HEK293 (cell line): Measurements from ENCODE around the gene FSTL4.

ENCODE experiments used
- CTCF ChIA-PET: fragments of 350-600 bp; formaldehyde crosslinking; extraction: SDS; loops from one replicate; lab custom pipeline; 2021; ENCODE audit warnings: antibody characterized with exemption; lab: Yijun Ruan, JAX
- POLR2A ChIA-PET: fragments of 300-600 bp; formaldehyde crosslinking; extraction: SDS; loops from one replicate; lab custom pipeline; 2020; ENCODE audit warnings: antibody characterized with exemption, inconsistent platforms; lab: Yijun Ruan, JAX
- H3K27ac ChIP-seq: fragments of 200-500 bp; sonication (Bioruptor generic); 2 replicates; pipeline ENCODE4 v1.5.1; 2014; ENCODE audit warnings: low read depth, low read length, control low read depth, inconsistent platforms; ENCODE audit errors: extremely low read depth
- H3K36me3 ChIP-seq, 2 experiments: fragments of 200-500 bp in 1 of 2; sonication (Bioruptor generic) in 1 of 2; 1 replicate in 1 of 2; 2 replicates in 1 of 2; pipeline ENCODE4 v1.5.1; 2014 to 2017; ENCODE audit warnings: inconsistent platforms in 2 of 2, low read length in 2 of 2; ENCODE audit not compliant: control insufficient read depth in 2 of 2, insufficient read depth in 1 of 2
- H3K4me1 ChIP-seq: fragments of 200-500 bp; sonication (Bioruptor generic); 2 replicates; pipeline ENCODE4 v1.5.1; 2014; ENCODE audit warnings: mild to moderate bottlenecking, low read length, inconsistent platforms; ENCODE audit not compliant: control insufficient read depth, insufficient read depth
- H3K4me3 ChIP-seq: 2 replicates; pipeline ENCODE4 v1.5.1; 2011; ENCODE audit warnings: low read depth, mild to moderate bottlenecking, control low read depth, low read length, moderate library complexity
- H3K9me3 ChIP-seq: fragments of 200-500 bp; sonication (Bioruptor generic); 2 replicates; pipeline ENCODE4 v1.5.1; 2014; ENCODE audit warnings: low read depth, low read length, inconsistent platforms; ENCODE audit not compliant: control insufficient read depth, insufficient read depth
- GFI1B ChIP-seq: fragments of 450-650 bp; formaldehyde crosslinking; IDR thresholded peaks from 2 replicates; pipeline ENCODE4 v1.5.1; 2016; ENCODE audit warnings: missing biosample characterization, missing genetic modification characterization
- GLIS1 ChIP-seq: fragments of 450-650 bp; formaldehyde crosslinking; IDR thresholded peaks from 2 replicates; pipeline ENCODE4 v1.5.1; 2016; ENCODE audit warnings: missing biosample characterization, missing genetic modification characterization
- KLF7 ChIP-seq: fragments of 450-650 bp; formaldehyde crosslinking; IDR thresholded peaks from 2 replicates; pipeline ENCODE4 v1.5.1; 2016; ENCODE audit warnings: missing biosample characterization, missing genetic modification characterization, borderline replicate concordance
- KLF9 ChIP-seq: fragments of 450-650 bp; formaldehyde crosslinking; IDR thresholded peaks from 2 replicates; pipeline ENCODE4 v1.5.1; 2016; ENCODE audit warnings: missing biosample characterization, missing genetic modification characterization, low read depth
- MEIS1 ChIP-seq: sonication (generic); formaldehyde crosslinking; IDR thresholded peaks from 2 replicates; pipeline ENCODE4 v1.8.1; 2022; ENCODE audit warnings: missing genetic modification reagents, mild to moderate bottlenecking, borderline replicate concordance
- TCF7L2 ChIP-seq: IDR thresholded peaks from 2 replicates; pipeline ENCODE4 v1.6.1; 2011; ENCODE audit warnings: low read depth, mild to moderate bottlenecking, inconsistent platforms, low read length, moderate library complexity, borderline replicate concordance
- ZFP37 ChIP-seq: fragments of 450-650 bp; formaldehyde crosslinking; IDR thresholded peaks from 2 replicates; pipeline ENCODE4 v1.5.1; 2016; ENCODE audit warnings: missing biosample characterization, missing genetic modification characterization
- ZFP41 ChIP-seq: fragments of 450-650 bp; formaldehyde crosslinking; IDR thresholded peaks from 2 replicates; pipeline ENCODE4 v1.5.1; 2016; ENCODE audit warnings: missing biosample characterization, missing genetic modification characterization, borderline replicate concordance
- ZNF121 ChIP-seq: fragments of 450-650 bp; formaldehyde crosslinking; IDR thresholded peaks from 2 replicates; pipeline ENCODE4 v1.5.1; 2016; ENCODE audit warnings: missing biosample characterization, missing genetic modification characterization
- ZNF416 ChIP-seq: fragments of 450-650 bp; formaldehyde crosslinking; IDR thresholded peaks from 2 replicates; pipeline ENCODE4 v1.5.1; 2016; ENCODE audit warnings: missing biosample characterization, missing genetic modification characterization
- ZNF473 ChIP-seq: fragments of 450-650 bp; formaldehyde crosslinking; IDR thresholded peaks from 2 replicates; pipeline ENCODE4 v1.5.1; 2017; ENCODE audit warnings: missing biosample characterization, missing genetic modification characterization
- ZNF48 ChIP-seq: fragments of 450-650 bp; formaldehyde crosslinking; IDR thresholded peaks from 2 replicates; pipeline ENCODE4 v1.5.1; 2016; ENCODE audit warnings: missing biosample characterization, missing genetic modification characterization
- ZNF658 ChIP-seq: fragments of 450-650 bp; formaldehyde crosslinking; IDR thresholded peaks from 2 replicates; pipeline ENCODE4; 2016; ENCODE audit warnings: missing biosample characterization, missing genetic modification characterization
- ZNF707 ChIP-seq: fragments of 450-650 bp; formaldehyde crosslinking; IDR thresholded peaks from 2 replicates; pipeline ENCODE4 v1.5.1; 2016; ENCODE audit warnings: missing biosample characterization, missing genetic modification characterization
- TF ChIP-seq, protein P1 (sequence below): fragments of 450-650 bp; formaldehyde crosslinking; IDR thresholded peaks from 2 replicates; pipeline ENCODE4 v1.5.1; 2016; ENCODE audit warnings: missing biosample characterization, missing genetic modification characterization
- TF ChIP-seq, protein P2 (sequence below): fragments of 450-650 bp; formaldehyde crosslinking; IDR thresholded peaks from 2 replicates; pipeline ENCODE4 v1.5.1; 2016; ENCODE audit warnings: missing biosample characterization, missing genetic modification characterization
- TF ChIP-seq, protein P3 (sequence below): fragments of 450-650 bp; formaldehyde crosslinking; IDR thresholded peaks from 2 replicates; pipeline ENCODE4 v1.5.1; 2016; ENCODE audit warnings: missing biosample characterization, missing genetic modification characterization
- TF ChIP-seq, protein P4 (sequence below): fragments of 450-650 bp; formaldehyde crosslinking; IDR thresholded peaks from 2 replicates; pipeline ENCODE4 v1.5.1; 2016; ENCODE audit warnings: missing biosample characterization, missing genetic modification characterization
- TF ChIP-seq, protein P5 (sequence below): fragments of 450-650 bp; formaldehyde crosslinking; IDR thresholded peaks from 2 replicates; pipeline ENCODE4 v1.5.1; 2016; ENCODE audit warnings: missing biosample characterization, missing genetic modification characterization
- TF ChIP-seq, protein P6 (sequence below): fragments of 450-650 bp; formaldehyde crosslinking; IDR thresholded peaks from 2 replicates; pipeline ENCODE4 v1.5.1; 2016; ENCODE audit warnings: missing biosample characterization, missing genetic modification characterization
- TF ChIP-seq, protein P7 (sequence below): fragments of 450-650 bp; formaldehyde crosslinking; IDR thresholded peaks from 2 replicates; pipeline ENCODE4 v1.5.1; 2016; ENCODE audit warnings: missing biosample characterization, missing genetic modification characterization

Gene FSTL4

GRCh38 chr5:133367984-133368383 is 244.4 kb downstream of the FSTL4 start:
- CTCF ChIA-PET = no interaction called here
- no peaks in the 10 kb centered on the region for H3K36me3 ChIP-seq
- no peak overlapping the region for H3K27ac ChIP-seq
- no peak overlapping the region for H3K4me3 ChIP-seq
- POLR2A ChIA-PET = no interaction called here
- TF ChIP-seq, protein P1, sequence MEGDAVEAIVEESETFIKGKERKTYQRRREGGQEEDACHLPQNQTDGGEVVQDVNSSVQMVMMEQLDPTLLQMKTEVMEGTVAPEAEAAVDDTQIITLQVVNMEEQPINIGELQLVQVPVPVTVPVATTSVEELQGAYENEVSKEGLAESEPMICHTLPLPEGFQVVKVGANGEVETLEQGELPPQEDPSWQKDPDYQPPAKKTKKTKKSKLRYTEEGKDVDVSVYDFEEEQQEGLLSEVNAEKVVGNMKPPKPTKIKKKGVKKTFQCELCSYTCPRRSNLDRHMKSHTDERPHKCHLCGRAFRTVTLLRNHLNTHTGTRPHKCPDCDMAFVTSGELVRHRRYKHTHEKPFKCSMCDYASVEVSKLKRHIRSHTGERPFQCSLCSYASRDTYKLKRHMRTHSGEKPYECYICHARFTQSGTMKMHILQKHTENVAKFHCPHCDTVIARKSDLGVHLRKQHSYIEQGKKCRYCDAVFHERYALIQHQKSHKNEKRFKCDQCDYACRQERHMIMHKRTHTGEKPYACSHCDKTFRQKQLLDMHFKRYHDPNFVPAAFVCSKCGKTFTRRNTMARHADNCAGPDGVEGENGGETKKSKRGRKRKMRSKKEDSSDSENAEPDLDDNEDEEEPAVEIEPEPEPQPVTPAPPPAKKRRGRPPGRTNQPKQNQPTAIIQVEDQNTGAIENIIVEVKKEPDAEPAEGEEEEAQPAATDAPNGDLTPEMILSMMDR (tag by site-specific recombination) = no peak
- no peak for TF ChIP-seq GFI1B
- no peak for TF ChIP-seq MEIS1 (CRISPR knock-in tag)
- TF ChIP-seq, protein P2, sequence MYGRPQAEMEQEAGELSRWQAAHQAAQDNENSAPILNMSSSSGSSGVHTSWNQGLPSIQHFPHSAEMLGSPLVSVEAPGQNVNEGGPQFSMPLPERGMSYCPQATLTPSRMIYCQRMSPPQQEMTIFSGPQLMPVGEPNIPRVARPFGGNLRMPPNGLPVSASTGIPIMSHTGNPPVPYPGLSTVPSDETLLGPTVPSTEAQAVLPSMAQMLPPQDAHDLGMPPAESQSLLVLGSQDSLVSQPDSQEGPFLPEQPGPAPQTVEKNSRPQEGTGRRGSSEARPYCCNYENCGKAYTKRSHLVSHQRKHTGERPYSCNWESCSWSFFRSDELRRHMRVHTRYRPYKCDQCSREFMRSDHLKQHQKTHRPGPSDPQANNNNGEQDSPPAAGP (tag by site-specific recombination) = no peak
- no peak for TF ChIP-seq TCF7L2
- no peak for TF ChIP-seq KLF7
- no peak for TF ChIP-seq ZFP37 (tag by site-specific recombination)
- no peak for TF ChIP-seq ZNF707 (tag by site-specific recombination)
- TF ChIP-seq ZNF48 (tag by site-specific recombination) = no peak
- TF ChIP-seq, protein P3, sequence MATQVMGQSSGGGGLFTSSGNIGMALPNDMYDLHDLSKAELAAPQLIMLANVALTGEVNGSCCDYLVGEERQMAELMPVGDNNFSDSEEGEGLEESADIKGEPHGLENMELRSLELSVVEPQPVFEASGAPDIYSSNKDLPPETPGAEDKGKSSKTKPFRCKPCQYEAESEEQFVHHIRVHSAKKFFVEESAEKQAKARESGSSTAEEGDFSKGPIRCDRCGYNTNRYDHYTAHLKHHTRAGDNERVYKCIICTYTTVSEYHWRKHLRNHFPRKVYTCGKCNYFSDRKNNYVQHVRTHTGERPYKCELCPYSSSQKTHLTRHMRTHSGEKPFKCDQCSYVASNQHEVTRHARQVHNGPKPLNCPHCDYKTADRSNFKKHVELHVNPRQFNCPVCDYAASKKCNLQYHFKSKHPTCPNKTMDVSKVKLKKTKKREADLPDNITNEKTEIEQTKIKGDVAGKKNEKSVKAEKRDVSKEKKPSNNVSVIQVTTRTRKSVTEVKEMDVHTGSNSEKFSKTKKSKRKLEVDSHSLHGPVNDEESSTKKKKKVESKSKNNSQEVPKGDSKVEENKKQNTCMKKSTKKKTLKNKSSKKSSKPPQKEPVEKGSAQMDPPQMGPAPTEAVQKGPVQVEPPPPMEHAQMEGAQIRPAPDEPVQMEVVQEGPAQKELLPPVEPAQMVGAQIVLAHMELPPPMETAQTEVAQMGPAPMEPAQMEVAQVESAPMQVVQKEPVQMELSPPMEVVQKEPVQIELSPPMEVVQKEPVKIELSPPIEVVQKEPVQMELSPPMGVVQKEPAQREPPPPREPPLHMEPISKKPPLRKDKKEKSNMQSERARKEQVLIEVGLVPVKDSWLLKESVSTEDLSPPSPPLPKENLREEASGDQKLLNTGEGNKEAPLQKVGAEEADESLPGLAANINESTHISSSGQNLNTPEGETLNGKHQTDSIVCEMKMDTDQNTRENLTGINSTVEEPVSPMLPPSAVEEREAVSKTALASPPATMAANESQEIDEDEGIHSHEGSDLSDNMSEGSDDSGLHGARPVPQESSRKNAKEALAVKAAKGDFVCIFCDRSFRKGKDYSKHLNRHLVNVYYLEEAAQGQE = no peak
- no peak for TF ChIP-seq ZNF121 (tag by site-specific recombination)
- H3K9me3 ChIP-seq = no peaks in the 10 kb centered on the region
- peaks cover 13% of the 10 kb centered on the region; the same call in 1 of the 2 replicates for H3K4me1 ChIP-seq

GRCh38 chr5:133367071-133367786 is 245.1 kb downstream of the FSTL4 start:
- CTCF ChIA-PET = no interaction called here
- POLR2A ChIA-PET = no interaction called here
- no peaks in the 10 kb centered on the region for H3K36me3 ChIP-seq

More at GRCh38 chr5:133367071-133367786, 245.1 kb downstream of the FSTL4 start:
- H3K4me1 ChIP-seq = peaks cover 13% of the 10 kb centered on the region; the same call in 1 of the 2 replicates
- H3K4me3 ChIP-seq = no peak overlapping the region
- no peaks in the 10 kb centered on the region for H3K9me3 ChIP-seq
- TF ChIP-seq, protein P4, sequence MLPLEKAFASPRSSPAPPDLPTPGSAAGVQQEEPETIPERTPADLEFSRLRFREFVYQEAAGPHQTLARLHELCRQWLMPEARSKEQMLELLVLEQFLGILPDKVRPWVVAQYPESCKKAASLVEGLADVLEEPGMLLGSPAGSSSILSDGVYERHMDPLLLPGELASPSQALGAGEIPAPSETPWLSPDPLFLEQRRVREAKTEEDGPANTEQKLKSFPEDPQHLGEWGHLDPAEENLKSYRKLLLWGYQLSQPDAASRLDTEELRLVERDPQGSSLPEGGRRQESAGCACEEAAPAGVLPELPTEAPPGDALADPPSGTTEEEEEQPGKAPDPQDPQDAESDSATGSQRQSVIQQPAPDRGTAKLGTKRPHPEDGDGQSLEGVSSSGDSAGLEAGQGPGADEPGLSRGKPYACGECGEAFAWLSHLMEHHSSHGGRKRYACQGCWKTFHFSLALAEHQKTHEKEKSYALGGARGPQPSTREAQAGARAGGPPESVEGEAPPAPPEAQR (tag by site-specific recombination) = no peak
- TF ChIP-seq, protein P5, sequence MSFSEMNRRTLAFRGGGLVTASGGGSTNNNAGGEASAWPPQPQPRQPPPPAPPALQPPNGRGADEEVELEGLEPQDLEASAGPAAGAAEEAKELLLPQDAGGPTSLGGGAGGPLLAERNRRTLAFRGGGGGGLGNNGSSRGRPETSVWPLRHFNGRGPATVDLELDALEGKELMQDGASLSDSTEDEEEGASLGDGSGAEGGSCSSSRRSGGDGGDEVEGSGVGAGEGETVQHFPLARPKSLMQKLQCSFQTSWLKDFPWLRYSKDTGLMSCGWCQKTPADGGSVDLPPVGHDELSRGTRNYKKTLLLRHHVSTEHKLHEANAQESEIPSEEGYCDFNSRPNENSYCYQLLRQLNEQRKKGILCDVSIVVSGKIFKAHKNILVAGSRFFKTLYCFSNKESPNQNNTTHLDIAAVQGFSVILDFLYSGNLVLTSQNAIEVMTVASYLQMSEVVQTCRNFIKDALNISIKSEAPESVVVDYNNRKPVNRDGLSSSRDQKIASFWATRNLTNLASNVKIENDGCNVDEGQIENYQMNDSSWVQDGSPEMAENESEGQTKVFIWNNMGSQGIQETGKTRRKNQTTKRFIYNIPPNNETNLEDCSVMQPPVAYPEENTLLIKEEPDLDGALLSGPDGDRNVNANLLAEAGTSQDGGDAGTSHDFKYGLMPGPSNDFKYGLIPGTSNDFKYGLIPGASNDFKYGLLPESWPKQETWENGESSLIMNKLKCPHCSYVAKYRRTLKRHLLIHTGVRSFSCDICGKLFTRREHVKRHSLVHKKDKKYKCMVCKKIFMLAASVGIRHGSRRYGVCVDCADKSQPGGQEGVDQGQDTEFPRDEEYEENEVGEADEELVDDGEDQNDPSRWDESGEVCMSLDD (tag by site-specific recombination) = no peak
- TF ChIP-seq, protein P6, sequence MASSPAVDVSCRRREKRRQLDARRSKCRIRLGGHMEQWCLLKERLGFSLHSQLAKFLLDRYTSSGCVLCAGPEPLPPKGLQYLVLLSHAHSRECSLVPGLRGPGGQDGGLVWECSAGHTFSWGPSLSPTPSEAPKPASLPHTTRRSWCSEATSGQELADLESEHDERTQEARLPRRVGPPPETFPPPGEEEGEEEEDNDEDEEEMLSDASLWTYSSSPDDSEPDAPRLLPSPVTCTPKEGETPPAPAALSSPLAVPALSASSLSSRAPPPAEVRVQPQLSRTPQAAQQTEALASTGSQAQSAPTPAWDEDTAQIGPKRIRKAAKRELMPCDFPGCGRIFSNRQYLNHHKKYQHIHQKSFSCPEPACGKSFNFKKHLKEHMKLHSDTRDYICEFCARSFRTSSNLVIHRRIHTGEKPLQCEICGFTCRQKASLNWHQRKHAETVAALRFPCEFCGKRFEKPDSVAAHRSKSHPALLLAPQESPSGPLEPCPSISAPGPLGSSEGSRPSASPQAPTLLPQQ = no peak
- TF ChIP-seq ZNF416 (tag by site-specific recombination) (no peak), KLF9 (tag by site-specific recombination) (no peak), GLIS1 (tag by site-specific recombination) (no peak), ZFP41 (no peak), ZNF658 (no peak), ZNF473 (no peak)
- TF ChIP-seq, protein P7, sequence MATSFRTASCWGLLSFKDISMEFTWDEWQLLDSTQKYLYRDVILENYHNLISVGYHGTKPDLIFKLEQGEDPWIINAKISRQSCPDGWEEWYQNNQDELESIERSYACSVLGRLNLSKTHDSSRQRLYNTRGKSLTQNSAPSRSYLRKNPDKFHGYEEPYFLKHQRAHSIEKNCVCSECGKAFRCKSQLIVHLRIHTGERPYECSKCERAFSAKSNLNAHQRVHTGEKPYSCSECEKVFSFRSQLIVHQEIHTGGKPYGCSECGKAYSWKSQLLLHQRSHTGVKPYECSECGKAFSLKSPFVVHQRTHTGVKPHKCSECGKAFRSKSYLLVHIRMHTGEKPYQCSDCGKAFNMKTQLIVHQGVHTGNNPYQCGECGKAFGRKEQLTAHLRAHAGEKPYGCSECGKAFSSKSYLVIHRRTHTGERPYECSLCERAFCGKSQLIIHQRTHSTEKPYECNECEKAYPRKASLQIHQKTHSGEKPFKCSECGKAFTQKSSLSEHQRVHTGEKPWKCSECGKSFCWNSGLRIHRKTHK (tag by site-specific recombination) = no peak
- H3K27ac ChIP-seq = no peak overlapping the region
